HUES6 (cell line): ENCODE measurements around the gene NUP98.
"Not testable (repeated sequence)": the region's sequence is repeated elsewhere in the genome, so short reads cannot be mapped to it uniquely, and the experiment has no call there.

ENCODE experiments used
- H3K27ac ChIP-seq: 2 replicates; pipeline ENCODE4 v1.7.0; 2013; ENCODE audit warnings: low read depth, mild to moderate bottlenecking, low read length, inconsistent platforms
- H3K27me3 ChIP-seq: 2 replicates; pipeline ENCODE4 v1.6.1; 2013; ENCODE audit warnings: low read length; ENCODE audit not compliant: control insufficient read depth, insufficient read depth
- H3K36me3 ChIP-seq: 2 replicates; pipeline ENCODE4 v1.6.1; 2013; ENCODE audit warnings: low read length; ENCODE audit not compliant: control insufficient read depth, insufficient read depth
- H3K4me1 ChIP-seq: 2 replicates; pipeline ENCODE4 v1.6.1; 2013; ENCODE audit warnings: low read length; ENCODE audit not compliant: control insufficient read depth, insufficient read depth
- H3K4me3 ChIP-seq: 2 replicates; pipeline ENCODE4 v1.5.1; 2013; ENCODE audit warnings: low read depth, low read length
- H3K9ac ChIP-seq: one replicate; pipeline ENCODE4 v1.6.1; 2013; ENCODE audit warnings: mild to moderate bottlenecking, low read length
- H3K9me3 ChIP-seq: 2 replicates; pipeline ENCODE4 v1.6.1; 2013; ENCODE audit warnings: low read depth, low read length; ENCODE audit not compliant: control insufficient read depth, insufficient read depth

Gene NUP98

DNA sequence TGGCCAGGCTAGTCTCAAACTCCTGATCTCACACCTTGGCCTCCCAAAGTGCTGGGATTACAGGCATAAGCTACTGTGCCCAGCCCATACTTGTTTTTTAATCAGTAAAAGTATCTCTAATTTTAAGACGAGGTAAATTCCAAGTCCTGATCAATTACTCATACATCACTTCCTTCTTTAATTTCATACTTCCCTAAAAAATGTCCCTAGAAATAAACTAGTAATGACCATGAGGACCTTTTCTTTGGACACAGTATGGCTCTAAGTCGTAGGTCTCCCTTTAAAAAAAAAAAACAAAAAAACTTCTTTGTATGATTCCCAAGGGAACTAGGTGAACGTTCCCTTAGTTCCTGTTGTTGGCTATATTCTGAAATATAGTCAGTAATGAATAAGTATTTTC is 29.8 kb downstream of the NUP98 start:
- no peak overlapping the region for H3K9ac ChIP-seq
- H3K4me3 ChIP-seq: no peak overlapping the region
- H3K9me3 ChIP-seq: no peaks in the 10 kb centered on the region
- H3K27ac ChIP-seq: no peak overlapping the region
- H3K4me1 ChIP-seq: no peaks in the 10 kb centered on the region
- peaks cover 99% of the 10 kb centered on the region for H3K36me3 ChIP-seq
- no peaks in the 10 kb centered on the region for H3K27me3 ChIP-seq

DNA sequence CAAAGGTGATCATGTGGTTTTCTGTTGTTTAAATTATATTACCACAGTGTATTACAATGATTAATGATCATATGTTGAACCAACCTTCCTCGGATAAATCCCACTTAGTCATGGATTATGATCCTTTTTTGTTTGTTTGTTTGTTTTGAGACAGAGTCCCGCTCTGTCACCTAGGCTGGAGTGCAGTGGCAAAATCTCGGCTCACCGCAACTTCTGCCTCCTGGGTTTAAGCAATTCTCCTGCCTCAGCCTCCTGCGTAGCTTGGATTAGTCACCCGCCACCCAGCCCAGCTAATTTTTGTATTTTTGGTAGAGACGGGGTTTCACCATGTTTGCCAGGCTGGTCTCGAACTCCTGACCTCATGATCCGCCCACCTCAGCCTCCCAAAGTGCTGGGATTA is 30.5 kb downstream of the NUP98 start:
- H3K4me3 ChIP-seq, H3K27me3 ChIP-seq, H3K4me1 ChIP-seq, H3K27ac ChIP-seq, H3K9me3 ChIP-seq, H3K9ac ChIP-seq: not testable (repeated sequence)
- H3K36me3 ChIP-seq: peaks cover 100% of the 10 kb centered on the region

- no peaks in the 10 kb centered on the region for H3K4me1 ChIP-seq
- no peak overlapping the region for H3K27ac ChIP-seq
- no peak overlapping the region for H3K9ac ChIP-seq
- peaks cover 99% of the 10 kb centered on the region for H3K36me3 ChIP-seq
- H3K4me3 ChIP-seq: no peak overlapping the region
- no peaks in the 10 kb centered on the region for H3K27me3 ChIP-seq
- H3K9me3 ChIP-seq: no peaks in the 10 kb centered on the region
Observed at GRCh38 chr11:3764266-3764665, 33.1 kb downstream of the NUP98 start.

DNA sequence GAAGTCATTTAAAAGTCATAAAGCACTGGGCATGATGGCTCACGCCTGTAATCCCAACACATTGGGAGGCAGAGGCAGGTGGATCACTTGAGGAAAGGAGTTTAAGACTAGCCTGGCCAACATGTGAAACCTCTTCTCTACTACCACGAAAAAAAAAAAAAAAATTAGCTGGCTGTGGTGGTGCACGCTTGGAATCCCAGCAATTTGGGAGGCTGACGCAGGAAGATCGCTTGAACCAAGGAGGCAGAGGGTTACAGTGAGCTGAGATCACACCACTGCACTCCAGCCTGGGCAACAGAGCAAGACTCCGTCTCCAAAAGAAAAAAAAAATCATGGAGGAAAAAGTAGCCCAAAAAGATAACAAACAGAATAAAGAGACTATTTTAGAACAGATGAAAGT is 42.2 kb downstream of the NUP98 start:
- Histone ChIP-seq H3K9me3 (no peaks in the 10 kb centered on the region), H3K4me3 (no peak overlapping the region), H3K27ac (no peak overlapping the region), H3K4me1 (no peaks in the 10 kb centered on the region), H3K36me3 (peaks cover 93% of the 10 kb centered on the region), H3K27me3 (no peaks in the 10 kb centered on the region), H3K9ac (no peak overlapping the region)

GRCh38 chr11:3753110-3753509 is 44.2 kb downstream of the NUP98 start:
- no peak overlapping the region for H3K9ac ChIP-seq

DNA sequence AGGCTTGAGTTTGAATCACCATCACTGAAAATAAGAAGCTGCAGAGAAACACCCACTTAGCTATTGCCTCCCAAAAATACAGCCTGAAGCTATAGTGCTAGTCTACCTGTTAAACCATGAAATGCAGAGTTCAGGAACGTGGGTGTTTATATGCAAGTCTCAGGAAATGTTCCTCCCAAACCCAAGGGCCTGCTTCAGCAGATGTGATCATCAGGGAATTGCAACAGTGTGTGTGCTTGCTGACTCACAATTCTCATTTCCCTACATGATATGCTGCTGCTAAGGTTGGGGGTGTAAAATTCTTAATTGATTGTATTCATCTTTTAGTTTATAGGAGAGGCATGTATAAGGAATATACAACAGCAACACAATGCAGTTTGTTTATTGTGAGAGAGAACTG is 49.6 kb downstream of the NUP98 start:
- Histone ChIP-seq H3K27me3 (no peaks in the 10 kb centered on the region), H3K9me3 (no peaks in the 10 kb centered on the region), H3K9ac (no peak overlapping the region), H3K36me3 (peaks cover 83% of the 10 kb centered on the region), H3K4me1 (no peaks in the 10 kb centered on the region), H3K4me3 (no peak overlapping the region), H3K27ac (no peak overlapping the region)

More at GRCh38 chr11:3753110-3753509, 44.2 kb downstream of the NUP98 start:
- H3K4me3 ChIP-seq: no peak overlapping the region
- no peak overlapping the region for H3K27ac ChIP-seq
- H3K27me3 ChIP-seq: no peaks in the 10 kb centered on the region
- peaks cover 84% of the 10 kb centered on the region for H3K36me3 ChIP-seq
- H3K4me1 ChIP-seq: no peaks in the 10 kb centered on the region
- H3K9me3 ChIP-seq: no peaks in the 10 kb centered on the region

- Histone ChIP-seq H3K4me3 (no peak overlapping the region), H3K27me3 (no peaks in the 10 kb centered on the region), H3K4me1 (no peaks in the 10 kb centered on the region), H3K27ac (no peak overlapping the region), H3K9ac (no peak overlapping the region), H3K36me3 (peaks cover 83% of the 10 kb centered on the region), H3K9me3 (no peaks in the 10 kb centered on the region)
Observed at GRCh38 chr11:3745161-3745560, 52.2 kb downstream of the NUP98 start.

GRCh38 chr11:3738723-3739122 is 58.6 kb downstream of the NUP98 start:
- no peaks in the 10 kb centered on the region for H3K9me3 ChIP-seq
- H3K4me3 ChIP-seq: no peak overlapping the region
- no peaks in the 10 kb centered on the region for H3K27me3 ChIP-seq
- peaks cover 92% of the 10 kb centered on the region for H3K36me3 ChIP-seq
- H3K27ac ChIP-seq: no peak overlapping the region
- no peaks in the 10 kb centered on the region for H3K4me1 ChIP-seq
- no peak overlapping the region for H3K9ac ChIP-seq

DNA sequence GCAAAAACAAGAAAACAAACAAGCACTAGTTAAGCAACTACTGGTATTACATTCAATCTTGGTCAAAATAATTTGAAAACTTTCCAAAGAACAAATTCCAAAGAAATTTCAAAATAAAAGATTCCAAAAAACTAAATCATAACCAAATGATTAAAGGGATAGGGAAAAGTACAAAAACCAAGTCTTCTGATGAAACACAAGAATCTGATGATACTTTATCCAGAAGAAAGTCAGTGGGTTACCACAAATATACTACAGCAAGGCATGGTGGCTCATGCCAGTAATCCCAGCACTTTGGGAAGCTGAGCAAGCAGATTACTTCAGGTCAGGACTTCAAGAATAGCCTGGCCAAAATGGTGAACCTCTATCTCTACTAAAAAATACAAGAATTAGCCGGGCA is 59.1 kb downstream of the NUP98 start:
- no peaks in the 10 kb centered on the region for H3K4me1 ChIP-seq
- H3K4me3 ChIP-seq: no peak overlapping the region
- peaks cover 94% of the 10 kb centered on the region for H3K36me3 ChIP-seq
- H3K27me3 ChIP-seq: no peaks in the 10 kb centered on the region
- no peak overlapping the region for H3K9ac ChIP-seq
- H3K27ac ChIP-seq: no peak overlapping the region
- H3K9me3 ChIP-seq: no peaks in the 10 kb centered on the region

DNA sequence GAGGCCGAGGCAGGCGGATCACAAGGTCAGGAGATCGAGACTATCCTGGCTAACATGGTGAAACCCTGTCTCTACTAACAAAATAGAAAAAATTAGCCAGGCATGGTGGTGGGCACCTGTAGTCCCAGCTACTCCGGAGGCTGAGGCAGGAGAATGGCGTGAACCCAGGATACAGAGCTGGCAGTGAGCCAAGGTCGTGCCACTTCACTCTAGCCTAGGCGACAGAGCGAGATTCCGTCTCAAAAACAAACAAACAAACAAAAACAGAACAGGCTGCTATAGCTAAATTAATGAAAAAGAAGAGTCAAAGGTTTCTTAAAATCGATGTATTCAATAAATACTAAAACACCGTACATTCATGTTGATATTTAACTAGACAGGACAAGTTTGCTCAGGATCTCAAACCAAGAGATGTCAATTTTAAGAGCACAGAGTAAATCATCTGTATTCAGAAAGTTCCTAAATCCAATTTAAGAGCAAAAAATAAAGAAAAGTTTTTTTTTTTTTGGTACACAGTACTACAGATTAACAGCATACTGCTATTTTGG is 59.9 kb downstream of the NUP98 start:
- Histone ChIP-seq H3K27me3 (no peaks in the 10 kb centered on the region), H3K36me3 (peaks cover 94% of the 10 kb centered on the region), H3K9ac (no peak overlapping the region)

DNA sequence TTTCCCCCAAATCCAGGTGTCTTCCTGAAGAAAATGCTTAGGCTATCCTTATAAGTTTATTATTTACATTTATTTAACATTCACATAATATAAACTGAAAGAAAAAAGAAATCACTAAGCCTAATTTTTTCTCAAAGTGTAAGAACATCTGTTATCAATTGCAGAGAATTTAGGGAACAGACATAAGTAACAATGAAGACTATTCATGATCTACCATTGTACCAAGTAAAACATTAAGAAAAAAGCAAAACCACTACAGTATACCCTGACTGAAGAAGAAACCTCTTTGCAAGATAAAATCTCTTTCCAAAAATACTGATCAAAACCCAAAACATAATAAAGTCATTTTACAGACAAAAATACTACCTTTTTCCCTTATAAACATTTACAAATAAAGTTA is 60.5 kb downstream of the NUP98 start:
- H3K9ac ChIP-seq: no peak overlapping the region
- H3K9me3 ChIP-seq: no peaks in the 10 kb centered on the region
- H3K4me1 ChIP-seq: no peaks in the 10 kb centered on the region
- H3K36me3 ChIP-seq: peaks cover 94% of the 10 kb centered on the region
- H3K27me3 ChIP-seq: no peaks in the 10 kb centered on the region
- no peak overlapping the region for H3K4me3 ChIP-seq
- no peak overlapping the region for H3K27ac ChIP-seq

More for the DNA sequence above, 59.9 kb downstream of the NUP98 start:
- no peaks in the 10 kb centered on the region for H3K9me3 ChIP-seq
- no peak overlapping the region for H3K27ac ChIP-seq
- H3K4me3 ChIP-seq: no peak overlapping the region
- no peaks in the 10 kb centered on the region for H3K4me1 ChIP-seq

- Histone ChIP-seq H3K36me3 (peaks cover 94% of the 10 kb centered on the region), H3K27me3 (no peaks in the 10 kb centered on the region), H3K4me1 (no peaks in the 10 kb centered on the region), H3K9ac (no peak overlapping the region), H3K9me3 (no peaks in the 10 kb centered on the region), H3K27ac (no peak overlapping the region), H3K4me3 (no peak overlapping the region)
Observed at GRCh38 chr11:3735827-3736226, 61.5 kb downstream of the NUP98 start.
